GM18519 (cell line): ENCODE data around the gene MORC1.
"Not testable (repeated sequence)": the region's sequence is repeated elsewhere in the genome, so short reads cannot be mapped to it uniquely, and the experiment has no call there.

ENCODE experiments used
- ATAC-seq: cut with Tn5 transposase; IDR thresholded peaks from one replicate; pipeline ENCODE4 v1.9.1; 2021; ENCODE audit warnings: mild to moderate bottlenecking, moderate library complexity; ENCODE audit not compliant: unreplicated experiment, low FRiP score

MORC1 gene

GRCh38 chr3:109117939-109118338 is at the start of gene MORC1:
Gene MORC1 (minus strand): TSS chr3:109118134. CDS start chr3:109118059, 75 bp downstream.
- no peak for ATAC-seq

GRCh38 chr3:109165905-109166304 is 48.0 kb upstream of the MORC1 start:
- ATAC-seq, result no peak

- ATAC-seq, result no peak
These were observed 43.7 kb upstream of the MORC1 start for GRCh38 chr3:109161487-109162123.

- ATAC-seq, result no peak
These were observed 37.9 kb upstream of the MORC1 start for GRCh38 chr3:109155828-109156227.

GRCh38 chr3:109154979-109155378 is 37.0 kb upstream of the MORC1 start:
- no peak for ATAC-seq

- ATAC-seq, result no peak
These were observed 34.4 kb upstream of the MORC1 start for GRCh38 chr3:109152320-109152719.

- no peak for ATAC-seq
These were observed 31.1 kb upstream of the MORC1 start for GRCh38 chr3:109149078-109149477.

GRCh38 chr3:109143646-109144045 is 25.7 kb upstream of the MORC1 start:
- no peak for ATAC-seq

- no peak for ATAC-seq
These were observed 22.4 kb upstream of the MORC1 start for GRCh38 chr3:109140318-109140717.

- no peak for ATAC-seq
These were observed 19.8 kb upstream of the MORC1 start for GRCh38 chr3:109137761-109138160.

- no peak for ATAC-seq
These were observed 18.6 kb upstream of the MORC1 start, which contains the start of gene C3orf85 for GRCh38 chr3:109136523-109136922. Gene C3orf85 (plus strand): TSS chr3:109136719. CDS start chr3:109136848, 129 bp downstream.

GRCh38 chr3:109133474-109133816 is 15.5 kb upstream of the MORC1 start:
- not testable (repeated sequence) for ATAC-seq

- no peak for ATAC-seq
These were observed 15.0 kb upstream of the MORC1 start for GRCh38 chr3:109132801-109133473.

GRCh38 chr3:109131276-109131675 is 13.3 kb upstream of the MORC1 start:
- no peak for ATAC-seq

- no peak for ATAC-seq
These were observed 9.6 kb upstream of the MORC1 start for GRCh38 chr3:109127553-109127952.

- no peak for ATAC-seq
These were observed 8.0 kb upstream of the MORC1 start for GRCh38 chr3:109125902-109126301.

GRCh38 chr3:109122690-109123089 is 4.8 kb upstream of the MORC1 start:
- ATAC-seq, result no peak

- ATAC-seq, result no peak
These were observed 650 bp upstream of the MORC1 start for GRCh38 chr3:109118584-109118983.

- no peak for ATAC-seq
These were observed 1.9 kb downstream of the MORC1 start for GRCh38 chr3:109116031-109116430.

- ATAC-seq, result no peak
These were observed 2.5 kb downstream of the MORC1 start for GRCh38 chr3:109115451-109115850.

GRCh38 chr3:109114746-109115145 is 3.2 kb downstream of the MORC1 start:
- ATAC-seq, result no peak
